ENCODE results near the gene AFF3.
"Not testable (repeated sequence)": the region's sequence is repeated elsewhere in the genome, so short reads cannot be mapped to it uniquely, and the experiment has no call there.

DNA sequence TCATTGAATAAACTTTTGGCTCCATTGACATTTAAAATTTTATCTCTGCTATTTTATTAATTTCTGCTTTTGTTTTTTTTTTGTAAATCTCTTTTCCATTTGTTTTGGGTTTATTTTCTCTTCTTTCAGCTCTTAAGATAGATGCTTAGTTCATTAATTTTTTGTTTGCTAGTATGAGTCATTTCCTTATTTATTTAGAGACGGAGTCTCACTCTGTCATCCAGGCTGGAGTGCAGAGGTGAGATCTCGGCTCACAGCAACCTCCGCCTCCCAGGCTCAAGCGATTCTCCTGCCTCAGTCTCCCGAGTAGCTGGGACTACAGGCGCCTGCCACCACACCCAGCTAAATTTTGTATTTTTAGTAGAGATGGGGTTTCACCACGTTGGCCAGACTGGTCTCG, 407.1 kb downstream of the AFF3 start:
- TF ChIP-seq, protein P1, sequence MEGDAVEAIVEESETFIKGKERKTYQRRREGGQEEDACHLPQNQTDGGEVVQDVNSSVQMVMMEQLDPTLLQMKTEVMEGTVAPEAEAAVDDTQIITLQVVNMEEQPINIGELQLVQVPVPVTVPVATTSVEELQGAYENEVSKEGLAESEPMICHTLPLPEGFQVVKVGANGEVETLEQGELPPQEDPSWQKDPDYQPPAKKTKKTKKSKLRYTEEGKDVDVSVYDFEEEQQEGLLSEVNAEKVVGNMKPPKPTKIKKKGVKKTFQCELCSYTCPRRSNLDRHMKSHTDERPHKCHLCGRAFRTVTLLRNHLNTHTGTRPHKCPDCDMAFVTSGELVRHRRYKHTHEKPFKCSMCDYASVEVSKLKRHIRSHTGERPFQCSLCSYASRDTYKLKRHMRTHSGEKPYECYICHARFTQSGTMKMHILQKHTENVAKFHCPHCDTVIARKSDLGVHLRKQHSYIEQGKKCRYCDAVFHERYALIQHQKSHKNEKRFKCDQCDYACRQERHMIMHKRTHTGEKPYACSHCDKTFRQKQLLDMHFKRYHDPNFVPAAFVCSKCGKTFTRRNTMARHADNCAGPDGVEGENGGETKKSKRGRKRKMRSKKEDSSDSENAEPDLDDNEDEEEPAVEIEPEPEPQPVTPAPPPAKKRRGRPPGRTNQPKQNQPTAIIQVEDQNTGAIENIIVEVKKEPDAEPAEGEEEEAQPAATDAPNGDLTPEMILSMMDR (IDR thresholded peaks at IDR 0.05; ENCODE audit: low read length) = not testable (repeated sequence)
- TF ChIP-seq EZH2 (IDR thresholded peaks at IDR 0.05; ENCODE audit: borderline replicate concordance, low read length) = not testable (repeated sequence)

All from OCI-LY1 (cell line).